HG02759 (cell line): ENCODE results near the gene MRPL32.
A peak's percentile ranks its signal among the peaks of the same experiment; 100 is the strongest.
"Not testable (repeated sequence)": the region's sequence is repeated elsewhere in the genome, so short reads cannot be mapped to it uniquely, and the experiment has no call there.

ENCODE experiments used
- ATAC-seq: cut with Tn5 transposase; IDR thresholded peaks from one replicate; pipeline ENCODE4 v1.9.1; 2021; ENCODE audit warnings: mild to moderate bottlenecking, moderate library complexity; ENCODE audit not compliant: unreplicated experiment

The MRPL32 gene

GRCh38 chr7:42931834-42932651 is at the start of gene MRPL32, which contains the start of gene PSMA2:
MRPL32 (plus strand) TSS chr7:42932376; CDS start chr7:42932387, 11 bp downstream.
PSMA2 (minus strand) TSS chr7:42932174; CDS start chr7:42932158, 16 bp downstream.
- ATAC-seq: peak; percentile 99

DNA sequence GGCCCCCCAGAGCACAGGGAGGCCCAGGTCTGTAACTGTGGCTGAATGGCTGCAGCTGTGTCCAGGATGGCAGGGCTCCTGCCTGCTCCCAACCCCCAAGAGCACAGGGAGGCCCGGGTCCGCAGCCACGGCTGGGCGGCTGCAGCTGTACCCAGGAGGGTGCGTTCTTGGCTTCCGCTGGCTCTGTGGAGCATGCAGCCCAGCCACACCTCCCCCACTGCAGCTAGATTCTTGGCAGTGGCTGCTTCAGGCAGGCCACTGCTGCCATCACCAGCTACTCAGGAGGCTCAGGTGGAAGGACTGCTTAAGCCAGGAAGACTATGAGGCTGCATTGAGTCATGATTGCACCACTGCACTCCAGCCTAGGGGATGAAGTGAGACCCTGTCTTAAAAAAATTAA is 48.2 kb upstream of the MRPL32 start:
- ATAC-seq: peak; percentile 67

DNA sequence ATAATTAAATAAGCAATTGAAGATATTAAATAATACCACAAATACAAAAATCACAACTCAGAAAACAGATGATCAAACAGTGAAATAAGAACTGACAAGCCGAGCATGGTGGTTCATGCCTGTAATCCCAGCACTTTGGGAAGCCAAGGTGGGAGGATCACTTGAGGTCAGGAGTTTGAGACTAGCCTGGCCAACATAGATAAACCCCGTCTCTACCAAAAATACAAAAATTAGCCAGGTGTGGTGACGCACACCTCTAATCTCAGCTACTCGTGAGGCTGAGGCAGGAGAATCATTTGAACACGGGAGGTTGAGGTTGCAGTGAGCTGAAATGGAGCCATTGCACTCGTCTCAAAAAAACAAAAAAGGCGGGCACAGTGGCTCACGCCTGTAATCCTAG is 47.0 kb upstream of the MRPL32 start:
- ATAC-seq: not testable (repeated sequence)

- no peak for ATAC-seq
Observed at GRCh38 chr7:42886129-42886528, 46.0 kb upstream of the MRPL32 start.

DNA sequence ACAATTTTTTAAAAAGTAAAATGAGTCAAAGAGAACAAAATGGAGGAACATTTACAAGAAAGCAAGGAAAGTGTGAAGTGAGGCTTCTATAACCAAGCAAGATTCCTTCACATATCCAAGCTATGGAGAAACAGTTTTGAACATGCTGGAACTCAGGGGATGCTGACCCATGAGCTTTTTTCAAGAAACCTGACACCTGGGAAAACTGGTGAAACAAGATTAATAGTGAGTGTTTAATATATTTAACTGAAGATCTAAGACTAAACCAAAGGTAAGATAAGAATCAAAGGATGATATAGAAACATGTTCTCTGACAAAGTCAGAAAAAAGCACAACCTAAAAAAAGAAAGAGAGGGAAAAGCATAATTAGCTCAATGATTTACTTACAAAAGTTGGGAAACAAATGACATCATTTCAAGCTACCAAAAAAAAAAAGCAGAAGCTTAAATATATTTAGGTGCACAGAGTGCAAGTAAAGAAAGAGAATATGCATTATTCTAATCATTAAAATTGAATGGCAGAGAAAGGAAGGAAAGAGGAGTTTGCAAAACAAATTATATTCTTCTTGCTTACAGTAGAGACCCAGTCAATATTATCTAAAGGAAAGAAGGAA is 45.2 kb upstream of the MRPL32 start:
- ATAC-seq: no peak

- no peak for ATAC-seq
Observed at GRCh38 chr7:42893346-42894240, 38.6 kb upstream of the MRPL32 start.

GRCh38 chr7:42900842-42901241 is 31.3 kb upstream of the MRPL32 start:
- ATAC-seq: no peak

GRCh38 chr7:42902331-42902730 is 29.8 kb upstream of the MRPL32 start:
- ATAC-seq: no peak

- ATAC-seq: no peak
Observed at GRCh38 chr7:42906181-42906580, 26.0 kb upstream of the MRPL32 start.

- ATAC-seq: no peak
Observed at GRCh38 chr7:42907316-42907715, 24.9 kb upstream of the MRPL32 start.

DNA sequence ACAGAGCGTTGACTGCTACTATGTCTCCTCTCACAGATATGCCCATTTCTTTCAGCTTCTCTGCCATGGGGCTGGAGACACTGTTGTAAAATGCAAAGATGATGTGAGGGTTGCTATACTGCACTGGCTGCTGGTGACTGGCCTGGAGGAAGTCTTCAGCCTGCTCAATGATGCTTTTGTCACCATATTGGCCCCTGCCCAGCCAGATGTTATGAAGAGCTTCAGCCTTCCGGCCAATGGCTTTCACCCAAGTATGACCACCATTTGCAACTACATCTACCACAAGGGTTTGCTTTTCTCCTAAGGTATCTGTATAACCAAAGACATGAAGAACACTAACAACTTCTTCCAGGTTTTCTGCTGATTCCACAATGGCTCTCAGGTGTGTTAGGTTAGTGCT is 21.9 kb upstream of the MRPL32 start:
- no peak for ATAC-seq

DNA sequence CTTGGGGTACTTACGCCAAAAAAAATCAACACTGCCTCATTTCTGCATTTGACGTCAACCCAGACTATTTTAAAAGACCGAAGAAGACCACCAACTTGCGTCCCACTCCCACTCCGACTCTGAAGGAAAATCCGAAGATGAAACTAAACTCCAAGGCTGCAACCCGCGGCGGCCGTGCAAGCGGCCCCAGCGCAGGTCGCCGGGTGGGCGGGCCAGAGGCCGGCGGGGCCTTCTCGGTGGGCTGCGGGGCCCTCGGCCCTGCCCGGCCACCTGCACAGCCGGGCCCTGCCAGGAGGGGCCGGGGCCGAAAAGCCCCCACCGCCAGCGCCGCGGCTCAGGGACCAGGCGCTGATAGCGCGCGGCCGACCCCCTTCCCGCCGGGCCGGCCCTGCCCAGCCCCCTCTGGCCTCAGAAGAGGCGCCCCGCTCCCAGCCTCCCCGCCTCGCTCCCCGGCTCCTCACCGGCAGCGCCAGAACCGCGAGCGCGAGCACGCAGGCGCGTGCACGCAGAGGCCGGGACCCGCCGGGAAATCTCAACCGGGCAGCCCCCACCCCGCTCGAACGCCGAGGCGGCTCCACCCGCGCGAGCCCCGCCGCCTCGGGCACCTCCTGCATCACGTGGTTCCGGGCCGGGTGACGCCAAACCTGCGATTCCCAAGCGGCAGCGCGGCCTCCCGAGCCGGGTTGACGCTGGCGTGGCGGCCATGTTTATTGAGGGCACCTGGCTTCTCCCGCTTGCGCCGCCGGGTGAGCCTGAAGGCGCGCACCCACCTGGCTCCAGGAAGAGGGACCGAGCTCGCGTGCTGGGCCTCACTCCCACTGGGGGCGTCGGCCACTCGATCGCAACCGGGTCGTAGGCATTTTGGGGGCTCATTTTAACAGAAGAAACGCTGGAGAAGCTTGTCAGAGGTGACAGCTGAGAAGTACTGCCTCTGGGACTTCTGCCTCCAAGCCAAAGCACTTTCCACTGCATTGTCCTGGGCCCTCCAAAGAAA is 20.4 kb upstream of the MRPL32 start, which contains the start of gene C7orf25:
Gene C7orf25, minus strand, starts transcription at position 617 of the 994 bp plus-strand sequence. CDS start 1,170 bp downstream, outside the sequence.
- peak; percentile 92 for ATAC-seq

- ATAC-seq: no peak
Observed at GRCh38 chr7:42913591-42913990, 18.6 kb upstream of the MRPL32 start.

DNA sequence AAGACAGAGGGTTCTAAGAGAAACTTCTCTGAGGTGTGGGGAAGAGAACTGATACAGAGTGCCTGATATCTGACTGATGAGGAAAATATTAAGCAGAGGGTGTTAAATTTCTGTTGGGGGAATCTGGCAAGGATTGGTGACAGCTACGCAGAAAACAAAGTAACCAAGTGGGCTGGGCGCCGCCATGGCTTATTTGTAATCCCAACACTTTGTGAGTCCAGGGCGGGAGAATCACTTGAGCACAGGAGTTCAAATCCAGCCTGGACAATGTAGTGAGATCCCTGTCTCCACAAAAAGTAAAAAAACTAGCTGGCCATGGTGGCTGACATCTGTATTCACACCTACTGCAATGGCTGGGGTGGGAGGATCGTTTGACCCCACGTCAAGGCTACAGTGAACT is 18.2 kb upstream of the MRPL32 start:
- ATAC-seq: no peak

DNA sequence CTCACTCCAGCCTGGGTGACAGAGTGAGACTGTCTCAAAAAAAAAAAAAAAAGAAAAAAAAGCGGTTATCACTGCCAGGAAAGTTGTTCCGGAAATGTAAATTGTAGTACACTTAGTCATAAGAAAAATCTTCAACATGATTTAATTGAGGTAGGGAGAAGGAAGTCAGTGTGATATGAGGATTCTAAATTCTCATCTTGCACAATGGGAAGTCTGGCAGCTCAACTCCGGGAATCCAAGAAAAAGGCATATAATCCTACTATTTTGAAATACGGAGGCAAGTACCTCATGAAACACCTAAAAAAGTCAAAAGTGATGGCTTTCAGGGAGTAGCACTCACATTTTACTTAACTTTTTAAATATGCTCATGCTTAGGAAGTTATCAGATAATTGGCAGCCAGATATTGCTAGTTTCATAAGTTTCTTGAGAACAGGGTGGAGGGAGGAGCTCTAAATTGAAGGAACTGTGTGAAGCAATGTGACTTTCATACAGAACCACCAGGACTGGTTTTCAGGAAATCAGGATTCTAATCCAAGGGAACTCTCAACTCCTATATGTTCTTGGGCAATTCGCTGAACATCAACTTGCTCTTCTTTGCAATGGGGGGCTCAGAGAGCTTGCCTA is 17.6 kb upstream of the MRPL32 start:
- ATAC-seq: no peak

GRCh38 chr7:42915356-42915755 is 16.8 kb upstream of the MRPL32 start:
- no peak for ATAC-seq

GRCh38 chr7:42922017-42922753 is 10.0 kb upstream of the MRPL32 start:
- no peak for ATAC-seq

- no peak for ATAC-seq
Observed at GRCh38 chr7:42924223-42924838, 7.8 kb upstream of the MRPL32 start.
